K562 (cell line): ENCODE measurements around the gene ZSWIM2. TPM values are rescaled to one million over a fixed set of nuclear protein-coding genes. Genes with fewer than 3 reads are reported as not detected.
"Not testable (repeated sequence)": the region's sequence is repeated elsewhere in the genome, so short reads cannot be mapped to it uniquely, and the experiment has no call there.

ENCODE experiments used
- ATAC-seq: fragments of 200-7000 bp; cut with Tn5 transposase; 3 replicates; pipeline ENCODE4 v1.9.1; 2020; ENCODE audit warnings: moderate library complexity
- BruUV-seq: library from RNA; stranded (reverse); fragments of 400-500 nt; replicated peaks from 2 replicates; lab custom pipeline; 2021; lab: Mats Ljungman, UMichigan
- CTCF ChIA-PET: fragments of 300-600 bp; formaldehyde crosslinking; extraction: SDS; loops from one replicate; lab custom pipeline; 2021; ENCODE audit warnings: low intra/inter-chr PET ratio; lab: Yijun Ruan, JAX
- POLR2A ChIA-PET: fragments of 300-600, 350-650 bp; sonication (Branson Sonifier 250); formaldehyde crosslinking; extraction: SDS; loops from one replicate; lab custom pipeline; 2021; ENCODE audit warnings: antibody characterized with exemption, inconsistent platforms; lab: Yijun Ruan, JAX
- DNase-seq, 4 experiments: peaks; one replicate each; pipeline versions ENCODE4 v3.0.0 to v3.0.0-alpha.2; 2011 to 2018; ENCODE audit warnings: low spot score in 3 of 4, mixed read lengths in 3 of 4; ENCODE audit errors: extremely low read depth in 1 of 4
- FAIRE-seq: peaks from 2 replicates; lab custom pipeline; 2011; peaks lifted over from hg19 to GRCh38; lab: Jason Lieb, UNC
- H2AFZ ChIP-seq: 2 replicates; pipeline ENCODE4 v1.6.0; 2011; ENCODE audit warnings: low read depth, low read length, control low read depth, inconsistent platforms
- H3K27ac ChIP-seq: fragments of 200-600 bp; 3 replicates; pipeline ENCODE4 v1.8.0; 2011; ENCODE audit warnings: low read depth, mild to moderate bottlenecking, control low read depth, inconsistent platforms, low read length, moderate library complexity, mixed read lengths; ENCODE audit errors: extremely low read depth
- H3K27me3 ChIP-seq, 2 experiments: fragments of 300-600 bp in 1 of 2; 2 replicates in 1 of 2; 3 replicates in 1 of 2; pipeline versions ENCODE4 v1.6.0 to v1.8.0; 2011; ENCODE audit warnings: inconsistent platforms in 2 of 2, low read length in 2 of 2, mild to moderate bottlenecking in 1 of 2, mixed read lengths in 1 of 2, moderate library complexity in 1 of 2; ENCODE audit not compliant: control insufficient read depth in 2 of 2, insufficient read depth in 2 of 2
- H3K36me3 ChIP-seq: fragments of 300-600 bp; 3 replicates; pipeline ENCODE4 v1.8.0; 2011; ENCODE audit warnings: mild to moderate bottlenecking, low read length, inconsistent platforms; ENCODE audit not compliant: control insufficient read depth, insufficient read depth
- H3K4me1 ChIP-seq, 2 experiments: fragments of 200-600 bp in 1 of 2; replicated peaks in 1 of 2; 2 replicates in 1 of 2; 3 replicates in 1 of 2; pipeline versions ENCODE4 v1.5.1 to v1.8.0; 2011; ENCODE audit warnings: inconsistent platforms in 2 of 2, low read length in 2 of 2, mild to moderate bottlenecking in 1 of 2, mixed read lengths in 1 of 2, moderate library complexity in 1 of 2; ENCODE audit not compliant: control insufficient read depth in 2 of 2, insufficient read depth in 2 of 2
- H3K4me2 ChIP-seq: 2 replicates; pipeline ENCODE4 v1.6.1; 2011; ENCODE audit warnings: low read length, control low read depth, inconsistent platforms, mixed read lengths; ENCODE audit not compliant: insufficient read depth
- H3K4me3 ChIP-seq: fragments of 200-600 bp; sonication (generic), shearing (Covaris generic); 2 replicates; pipeline ENCODE4 v1.5.1; 2016; ENCODE audit warnings: control low read depth, inconsistent platforms
- H3K79me2 ChIP-seq: fragments of 200-600 bp; 3 replicates; pipeline ENCODE4 v1.8.0; 2011; ENCODE audit warnings: low read length, inconsistent platforms; ENCODE audit not compliant: control insufficient read depth, insufficient read depth
- H3K9ac ChIP-seq, 2 experiments: 2 replicates each; pipeline versions ENCODE4 v1.6.0 to v1.6.1; 2011; ENCODE audit warnings: low read depth in 2 of 2, low read length in 2 of 2, control low read depth in 1 of 2, inconsistent platforms in 1 of 2, mild to moderate bottlenecking in 1 of 2, mixed read lengths in 1 of 2; ENCODE audit not compliant: insufficient read depth in 1 of 2
- H3K9me1 ChIP-seq: one replicate; pipeline ENCODE4 v1.6.0; 2011; ENCODE audit warnings: inconsistent platforms, mild to moderate bottlenecking, low read length, moderate library complexity; ENCODE audit not compliant: control insufficient read depth, insufficient read depth
- H3K9me3 ChIP-seq: replicated peaks from 2 replicates; pipeline ENCODE4 v1.5.1; 2011; ENCODE audit warnings: low read depth, low read length, inconsistent platforms; ENCODE audit not compliant: control insufficient read depth, insufficient read depth
- H4K20me1 ChIP-seq: replicated peaks from 2 replicates; pipeline ENCODE4 v1.6.1; 2011; ENCODE audit warnings: low read length, inconsistent platforms, mixed read lengths; ENCODE audit not compliant: control insufficient read depth, insufficient read depth
- C11orf30 ChIP-seq: fragments of 450-650 bp; IDR thresholded peaks from 2 replicates; pipeline ENCODE4 v1.6.1; 2016; ENCODE audit warnings: low read depth, mild to moderate bottlenecking
- ERF ChIP-seq: fragments of 450-650 bp; formaldehyde crosslinking; IDR thresholded peaks from 2 replicates; pipeline ENCODE4 v1.4.0; 2020; ENCODE audit warnings: mild to moderate bottlenecking, mixed read lengths
- RBM25 ChIP-seq: fragments of 200-400 bp; formaldehyde crosslinking; IDR thresholded peaks from 2 replicates; pipeline ENCODE4 v1.6.1; 2018; ENCODE audit warnings: low read length, low read depth, moderate library complexity; ENCODE audit not compliant: severe bottlenecking
- SMARCC2 ChIP-seq: fragments of 450-650 bp; IDR thresholded peaks from 2 replicates; pipeline ENCODE4 v1.6.1; 2017; ENCODE audit warnings: antibody characterized with exemption, moderate library complexity, mild to moderate bottlenecking, low read depth
- SRSF7 ChIP-seq: fragments of 200-400 bp; formaldehyde crosslinking; optimal IDR thresholded peaks from 2 replicates; pipeline ENCODE3; 2017; ENCODE audit warnings: mild to moderate bottlenecking, low read depth, low read length
- ZBTB5 ChIP-seq: fragments of 450-650 bp; IDR thresholded peaks from 2 replicates; pipeline ENCODE4 v1.6.1; 2017; ENCODE audit warnings: antibody characterized with exemption
- ZHX1 ChIP-seq: fragments of 150-350 bp; conservative IDR thresholded peaks from 2 replicates; pipeline ENCODE4 v1.6.1; 2014; ENCODE audit warnings: low read length
- ZNF146 ChIP-seq: IDR thresholded peaks from one replicate; pipeline ENCODE4 v1.6.1; 2018; ENCODE audit warnings: missing compliant biosample characterization; ENCODE audit not compliant: unreplicated experiment
- ZNF57 ChIP-seq: fragments of 450-650 bp; formaldehyde crosslinking; IDR thresholded peaks from 2 replicates; pipeline ENCODE4 v1.4.0; 2020; ENCODE audit warnings: mild to moderate bottlenecking, moderate library complexity
- ZNF695 ChIP-seq: fragments of 450-650 bp; formaldehyde crosslinking; IDR thresholded peaks from 2 replicates; pipeline ENCODE4 v1.4.0; 2020; ENCODE audit warnings: mild to moderate bottlenecking, moderate library complexity
- ZNF79 ChIP-seq: fragments of 250-450 bp; sonication (Bioruptor Pico); IDR thresholded peaks from 2 replicates; pipeline ENCODE4 v1.4.0; 2020; ENCODE audit warnings: low read depth, mild to moderate bottlenecking, moderate library complexity
- WGBS: fragments of 100-300 bp; shearing (Covaris generic); methylation state at CpG from one replicate; pipeline ENCODE4 v1.1.6; 2016; ENCODE audit warnings: low coverage, mixed read lengths; ENCODE audit not compliant: insufficient coverage; ENCODE audit errors: missing lambda C conversion rate; 5-methylcytosine and 5-hydroxymethylcytosine counted together
- in situ Hi-C: fragments of 300-500 bp; cut with MboI; formaldehyde crosslinking; loops from 4 replicates; pipeline ENCODE4 v1.15.0; 2018; ENCODE audit warnings: inconsistent platforms, mixed read lengths
- intact Hi-C: fragments of 100-400 bp; cut with micrococcal nuclease; formaldehyde crosslinking; loops from 2 replicates; pipeline ENCODE4 v1.14.2; 2022
- polyA plus RNA-seq, 8 experiments: library from polyadenylated mRNA; depleted of rRNA in 4 of 8; stranded (reverse) in 5 of 8; unstranded in 3 of 8; fragments of >200 nt; fragmentation: Nextera tagmentation in 2 of 8; fragmentation: Illumina TruSeq in 1 of 8; extraction: Ambion mirVana in 2 of 8; extraction: Trizol in 1 of 8; gene quantifications; 2 replicates each; pipeline versions ENCODE4 v1.2.1 to v1.2.3, GENCODE V29; 2011 to 2014; ENCODE audit warnings: inconsistent platforms in 1 of 8, missing spikeins in 1 of 8
- total RNA-seq, 7 experiments: library from RNA; depleted of rRNA in 6 of 7; stranded (reverse); fragments of >200 nt in 6 of 7; fragmentation: Illumina TruSeq in 2 of 7; extraction: Trizol in 2 of 7; gene quantifications; 2 replicates each; pipeline versions ENCODE4 v1.2.1 to v1.2.3, GENCODE V29; 2011 to 2021; ENCODE audit warnings: low replicate concordance in 1 of 7

Gene ZSWIM2
- total and polyA plus RNA-seq, 9 of the 15 experiments (the other 6 are each of a cell fraction or from before 2014, with no cell fraction given), result not detected

GRCh38 chr2:186798604-186799003 lies 50.4 kb downstream of the ZSWIM2 start:
- H3K9ac ChIP-seq, H3K36me3 ChIP-seq, intact Hi-C loops, in situ Hi-C loops, FAIRE-seq, H3K4me3 ChIP-seq, H3K79me2 ChIP-seq, DNase-seq, H2AFZ ChIP-seq, H4K20me1 ChIP-seq, H3K9me3 ChIP-seq, H3K9me1 ChIP-seq, CTCF ChIA-PET, H3K27ac ChIP-seq, H3K27me3 ChIP-seq, POLR2A ChIA-PET, BruUV-seq, H3K4me1 ChIP-seq, H3K4me2 ChIP-seq, ATAC-seq: not testable (repeated sequence)
- WGBS, result 0% methylated on average over 1 of the region's 1 CpG
- TF ChIP-seq ZNF146 (CRISPR knock-in tag) (peak; percentile 78), RBM25 (peak; percentile 3)

- no peak for FAIRE-seq
- no TSS peak for BruUV-seq
- POLR2A ChIA-PET, result no interaction called here
- no peak for DNase-seq
- H3K36me3 ChIP-seq, result no peaks in the 10 kb centered on the region
- no peaks in the 10 kb centered on the region for H4K20me1 ChIP-seq
- no peaks in the 10 kb centered on the region for H3K9me1 ChIP-seq
- no peak overlapping the region for H2AFZ ChIP-seq
- whole genome bisulfite sequencing, result 0% methylated on average over 4 of the region's 4 CpGs
- no peak overlapping the region for H3K4me3 ChIP-seq
- no peak overlapping the region for H3K27ac ChIP-seq
- CTCF ChIA-PET, result no interaction called here
- H3K9ac ChIP-seq, result no peak overlapping the region
- no peak for TF ChIP-seq ZNF79 (CRISPR knock-in tag)
- TF ChIP-seq SRSF7, result no peak
- TF ChIP-seq ZHX1, result no peak
- no peak for TF ChIP-seq ZBTB5
- no peak for TF ChIP-seq ZNF695
- no peak for TF ChIP-seq ERF (CRISPR knock-in tag)
- TF ChIP-seq SMARCC2, result no peak
- no peak for TF ChIP-seq ZNF57 (CRISPR knock-in tag)
- TF ChIP-seq C11orf30, result no peak
- ATAC-seq, result no peak
- no peak overlapping the region for H3K4me2 ChIP-seq
- in situ Hi-C loops (no loop called here), intact Hi-C loops (no loop called here)
- no peaks in the 10 kb centered on the region for H3K27me3 ChIP-seq
- no peaks in the 10 kb centered on the region for H3K79me2 ChIP-seq
- no peaks in the 10 kb centered on the region for H3K4me1 ChIP-seq
- no peaks in the 10 kb centered on the region for H3K9me3 ChIP-seq
Measured at GRCh38 chr2:186784930-186785329, 64.0 kb downstream of the ZSWIM2 start.
